Keratinocyte (primary cell): Measurements from ENCODE around the gene SND1. TPM values are rescaled to one million over a fixed set of nuclear protein-coding genes. Genes with fewer than 3 reads are reported as not detected.
A peak's percentile ranks its signal among the peaks of the same experiment; 100 is the strongest.

Experiments used
- DNase-seq: peaks from one replicate; pipeline ENCODE4 v3.0.0-alpha.2; 2011; ENCODE audit warnings: low read depth, missing footprints, low spot score
- FAIRE-seq: peaks from 2 replicates; lab custom pipeline; 2011; peaks lifted over from hg19 to GRCh38; lab: Jason Lieb, UNC
- H2AFZ ChIP-seq: 2 replicates; pipeline ENCODE4 v1.6.0; 2012; ENCODE audit warnings: low read length, control low read depth, inconsistent platforms; ENCODE audit not compliant: control insufficient read depth
- H3K27ac ChIP-seq: 2 replicates; pipeline ENCODE4 v1.5.1; 2011; ENCODE audit warnings: low read length; ENCODE audit not compliant: control insufficient read depth, insufficient read depth
- H3K27me3 ChIP-seq: 3 replicates; pipeline ENCODE4 v1.6.0; 2011; ENCODE audit warnings: low read length; ENCODE audit not compliant: control insufficient read depth, insufficient read depth; ENCODE audit errors: extremely low read depth
- H3K36me3 ChIP-seq, 2 experiments: 2 replicates in 1 of 2; 3 replicates in 1 of 2; pipeline ENCODE4 v1.5.1; 2011; ENCODE audit warnings: low read length in 2 of 2, mild to moderate bottlenecking in 1 of 2; ENCODE audit not compliant: control insufficient read depth in 2 of 2, insufficient read depth in 2 of 2; ENCODE audit errors: extremely low read depth in 1 of 2
- H3K4me1 ChIP-seq: 3 replicates; pipeline ENCODE4 v1.5.1; 2011; ENCODE audit warnings: low read length; ENCODE audit not compliant: control insufficient read depth, insufficient read depth; ENCODE audit errors: extremely low read depth
- H3K4me2 ChIP-seq: 3 replicates; pipeline ENCODE4 v1.6.0; 2011; ENCODE audit warnings: low read depth, low read length; ENCODE audit not compliant: control insufficient read depth, insufficient read depth; ENCODE audit errors: extremely low read depth
- H3K4me3 ChIP-seq, 3 experiments: fragments of 200-600 bp in 1 of 3; sonication (generic) in 1 of 3; 2 replicates in 2 of 3; 3 replicates in 1 of 3; pipeline ENCODE4 v1.5.1; 2011 to 2016; ENCODE audit warnings: low read length in 3 of 3, mild to moderate bottlenecking in 3 of 3, control low read depth in 2 of 3, inconsistent platforms in 1 of 3, low read depth in 1 of 3, mixed read lengths in 1 of 3, mixed run types in 1 of 3, moderate library complexity in 1 of 3; ENCODE audit not compliant: control insufficient read depth in 2 of 3, insufficient read depth in 2 of 3; ENCODE audit errors: extremely low read depth in 1 of 3
- H3K79me2 ChIP-seq: 2 replicates; pipeline ENCODE4 v1.6.0; 2012; ENCODE audit warnings: low read length; ENCODE audit not compliant: control insufficient read depth, insufficient read depth
- H3K9ac ChIP-seq: 3 replicates; pipeline ENCODE4 v1.6.0; 2011; ENCODE audit warnings: low read length; ENCODE audit not compliant: control insufficient read depth, insufficient read depth; ENCODE audit errors: extremely low read depth
- H3K9me1 ChIP-seq: 3 replicates; pipeline ENCODE4 v1.6.0; 2011; ENCODE audit warnings: low read length; ENCODE audit not compliant: control insufficient read depth, insufficient read depth; ENCODE audit errors: extremely low read depth
- H3K9me3 ChIP-seq: 2 replicates; pipeline ENCODE4 v1.5.1; 2012; ENCODE audit warnings: low read depth, low read length; ENCODE audit not compliant: control insufficient read depth
- H4K20me1 ChIP-seq: 3 replicates; pipeline ENCODE4 v1.6.0; 2011; ENCODE audit warnings: low read length; ENCODE audit not compliant: control insufficient read depth, insufficient read depth; ENCODE audit errors: extremely low read depth
- EZH2 ChIP-seq: IDR thresholded peaks from one replicate; pipeline ENCODE4 v1.6.1; 2012; ENCODE audit warnings: inconsistent platforms, mild to moderate bottlenecking, low read length, moderate library complexity
- dilution Hi-C: fragments of 300-500 bp; cut with MboI; formaldehyde crosslinking; loops from one replicate; pipeline ENCODE4 v1.7.0; 2020; ENCODE audit warnings: low sequenced_read_pairs; ENCODE audit not compliant: extremely low pct_ligation_motif_present
- polyA plus RNA-seq, 5 experiments: library from polyadenylated mRNA; depleted of rRNA in 3 of 5; stranded (reverse) in 3 of 5; stranded (forward) in 1 of 5; unstranded in 1 of 5; fragments of >200 nt; gene quantifications; 1 replicate in 1 of 5; 2 replicates in 3 of 5; 3 replicates in 1 of 5; pipeline versions ENCODE4 v1.2.1 to v1.2.3, GENCODE V29; 2011 to 2012; ENCODE audit warnings: missing spikeins in 2 of 5, low read depth in 1 of 5, low replicate concordance in 1 of 5
- TF ChIP-seq, protein P1 (sequence below), 3 experiments: IDR thresholded peaks in 1 of 3; conservative IDR thresholded peaks in 1 of 3; optimal IDR thresholded peaks in 1 of 3; 2 replicates in 2 of 3; 3 replicates in 1 of 3; pipeline versions ENCODE3 to v1.5.1; 2011; ENCODE audit warnings: low read length in 3 of 3, mild to moderate bottlenecking in 3 of 3, moderate library complexity in 2 of 3, control low read depth in 1 of 3, inconsistent platforms in 1 of 3; ENCODE audit not compliant: insufficient read depth in 2 of 3; ENCODE audit errors: extremely low read depth in 1 of 3

The SND1 gene
- polyA plus RNA-seq, 1 donor (not counting 4 experiments of a cell fraction or from before 2014, with no cell fraction given) = 140 TPM

DNA sequence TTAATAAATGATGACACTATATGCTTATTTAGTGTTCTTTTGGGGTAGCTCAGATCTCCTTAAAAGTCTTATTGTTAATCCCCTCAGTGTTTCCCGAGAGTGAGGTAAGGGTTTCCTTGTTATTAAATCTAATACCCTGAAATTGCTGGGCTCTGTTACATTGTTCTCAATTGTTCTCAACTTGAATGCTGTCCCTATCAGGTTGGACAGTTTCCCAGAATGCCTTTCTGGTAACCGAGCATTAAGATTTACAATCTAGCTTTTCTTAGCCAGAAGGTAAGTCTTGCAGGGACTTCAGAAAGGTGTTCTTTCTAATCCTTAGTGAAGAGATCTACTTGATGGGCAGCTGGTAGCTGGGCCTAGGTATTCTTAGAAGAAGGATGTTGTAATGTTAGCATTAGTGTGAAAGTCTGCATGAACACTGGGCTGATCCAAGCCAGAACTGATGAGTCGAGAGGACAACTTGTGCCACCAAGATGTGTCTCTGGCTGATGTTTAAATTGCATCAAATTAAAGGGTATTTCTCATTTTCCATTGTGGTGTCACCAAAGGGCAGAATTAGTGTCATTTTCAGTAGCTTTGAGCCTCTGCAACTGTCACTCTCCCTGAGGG, 89.9 kb downstream of the SND1 start:
- no peak for TF ChIP-seq EZH2
- TF ChIP-seq, protein P1, sequence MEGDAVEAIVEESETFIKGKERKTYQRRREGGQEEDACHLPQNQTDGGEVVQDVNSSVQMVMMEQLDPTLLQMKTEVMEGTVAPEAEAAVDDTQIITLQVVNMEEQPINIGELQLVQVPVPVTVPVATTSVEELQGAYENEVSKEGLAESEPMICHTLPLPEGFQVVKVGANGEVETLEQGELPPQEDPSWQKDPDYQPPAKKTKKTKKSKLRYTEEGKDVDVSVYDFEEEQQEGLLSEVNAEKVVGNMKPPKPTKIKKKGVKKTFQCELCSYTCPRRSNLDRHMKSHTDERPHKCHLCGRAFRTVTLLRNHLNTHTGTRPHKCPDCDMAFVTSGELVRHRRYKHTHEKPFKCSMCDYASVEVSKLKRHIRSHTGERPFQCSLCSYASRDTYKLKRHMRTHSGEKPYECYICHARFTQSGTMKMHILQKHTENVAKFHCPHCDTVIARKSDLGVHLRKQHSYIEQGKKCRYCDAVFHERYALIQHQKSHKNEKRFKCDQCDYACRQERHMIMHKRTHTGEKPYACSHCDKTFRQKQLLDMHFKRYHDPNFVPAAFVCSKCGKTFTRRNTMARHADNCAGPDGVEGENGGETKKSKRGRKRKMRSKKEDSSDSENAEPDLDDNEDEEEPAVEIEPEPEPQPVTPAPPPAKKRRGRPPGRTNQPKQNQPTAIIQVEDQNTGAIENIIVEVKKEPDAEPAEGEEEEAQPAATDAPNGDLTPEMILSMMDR (optimal IDR thresholded peaks at IDR 0.05 in 1 of 3, IDR thresholded peaks at IDR 0.05 in 1 of 3, conservative IDR thresholded peaks at IDR 0.05 in 1 of 3; ENCODE audit: extremely low read depth in 1 of 3, insufficient read depth in 2 of 3, low read length in 3 of 3) = no peak
- Histone ChIP-seq H3K9me3 (no peaks in the 10 kb centered on the region), H3K9me1 (peaks cover 2% of the 10 kb centered on the region), H3K36me3 (peaks cover 14 to 23% of the 10 kb centered on the region in 2 experiments), H3K4me1 (no peaks in the 10 kb centered on the region), H3K79me2 (peaks cover 81% of the 10 kb centered on the region), H3K4me3 (no peak overlapping the region), H2AFZ (no peak overlapping the region), H3K27ac (no peak overlapping the region), H3K4me2 (no peak overlapping the region), H3K27me3 (no peaks in the 10 kb centered on the region), H4K20me1 (peaks cover 26% of the 10 kb centered on the region), H3K9ac (no peak overlapping the region)
- DNase-seq (no peak), FAIRE-seq (no peak)
- dilution Hi-C loops = no loop called here

DNA sequence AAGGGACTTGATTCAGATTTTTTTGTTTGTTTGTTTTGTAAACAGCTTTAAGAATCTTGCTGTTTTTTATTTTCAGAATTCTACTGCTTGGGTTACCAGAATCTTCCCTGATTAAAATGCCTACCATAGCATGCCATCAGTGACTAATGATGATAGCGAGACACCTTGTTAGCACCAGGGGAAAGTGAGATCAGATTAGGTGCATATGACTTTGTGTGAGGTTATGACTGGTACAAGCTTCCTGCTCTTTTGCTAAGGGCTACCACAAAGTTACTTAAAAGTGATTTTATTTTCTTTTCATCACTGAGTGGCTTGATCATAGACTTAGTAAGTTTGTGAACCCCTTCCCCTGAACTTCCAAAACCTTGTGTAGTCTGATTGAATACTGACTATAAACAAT, 93.5 kb downstream of the SND1 start:
- Histone ChIP-seq H3K27ac (no peak overlapping the region), H2AFZ (no peak overlapping the region), H3K4me3 (no peak overlapping the region), H3K4me1 (no peaks in the 10 kb centered on the region), H3K4me2 (no peak overlapping the region), H4K20me1 (peaks cover 27% of the 10 kb centered on the region), H3K9ac (no peak overlapping the region), H3K9me1 (no peaks in the 10 kb centered on the region), H3K27me3 (no peaks in the 10 kb centered on the region), H3K36me3 (peaks cover 4 to 15% of the 10 kb centered on the region in 2 experiments), H3K9me3 (no peaks in the 10 kb centered on the region), H3K79me2 (peaks cover 90% of the 10 kb centered on the region)
- DNase-seq (no peak), FAIRE-seq (peak; percentile 5)
- dilution Hi-C loops = no loop called here
- TF ChIP-seq, protein P1 (optimal IDR thresholded peaks at IDR 0.05 in 1 of 3, IDR thresholded peaks at IDR 0.05 in 1 of 3, conservative IDR thresholded peaks at IDR 0.05 in 1 of 3; ENCODE audit: extremely low read depth in 1 of 3, insufficient read depth in 2 of 3, low read length in 3 of 3) = no peak
- no peak for TF ChIP-seq EZH2
